HFF-Myc (cell line): ENCODE measurements around the gene EYA2.
A peak's percentile ranks its signal among the peaks of the same experiment; 100 is the strongest.

Experiments used
- DNase-seq: peaks from one replicate; pipeline ENCODE4 v3.0.0-alpha.2; 2011; ENCODE audit warnings: low read depth; ENCODE audit errors: extremely low read depth
- H3K4me3 ChIP-seq: replicated peaks from 2 replicates; pipeline ENCODE4 v1.5.1; 2011; ENCODE audit warnings: low read depth, mild to moderate bottlenecking, control low read depth, low read length
- TF ChIP-seq, protein P1 (sequence below): IDR thresholded peaks from 2 replicates; pipeline ENCODE4 v1.5.1; 2012; ENCODE audit warnings: mild to moderate bottlenecking, low read depth, low read length, control low read depth; ENCODE audit errors: missing control alignments

Gene EYA2

DNA sequence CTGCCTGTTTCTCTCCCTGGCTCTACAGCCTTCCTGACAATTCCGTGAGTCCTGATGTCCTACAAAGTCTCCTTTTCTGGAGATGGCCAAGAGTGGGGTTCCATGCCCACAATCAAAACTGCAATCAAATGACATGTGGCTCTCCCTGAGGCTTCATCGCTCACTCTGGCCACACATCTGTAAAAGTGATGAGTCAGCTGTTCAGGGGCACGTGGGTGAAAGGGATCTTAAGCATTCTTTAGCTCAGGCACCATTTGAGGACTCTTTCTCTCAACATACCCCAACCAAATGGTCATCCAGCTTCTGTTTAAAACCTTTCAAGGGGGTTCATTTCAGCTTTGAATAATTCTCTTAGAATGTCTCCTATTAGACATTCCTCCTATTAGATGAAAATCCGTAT lies 42.3 kb upstream of the EYA2 start:
- no peak for DNase-seq
- TF ChIP-seq, protein P1, sequence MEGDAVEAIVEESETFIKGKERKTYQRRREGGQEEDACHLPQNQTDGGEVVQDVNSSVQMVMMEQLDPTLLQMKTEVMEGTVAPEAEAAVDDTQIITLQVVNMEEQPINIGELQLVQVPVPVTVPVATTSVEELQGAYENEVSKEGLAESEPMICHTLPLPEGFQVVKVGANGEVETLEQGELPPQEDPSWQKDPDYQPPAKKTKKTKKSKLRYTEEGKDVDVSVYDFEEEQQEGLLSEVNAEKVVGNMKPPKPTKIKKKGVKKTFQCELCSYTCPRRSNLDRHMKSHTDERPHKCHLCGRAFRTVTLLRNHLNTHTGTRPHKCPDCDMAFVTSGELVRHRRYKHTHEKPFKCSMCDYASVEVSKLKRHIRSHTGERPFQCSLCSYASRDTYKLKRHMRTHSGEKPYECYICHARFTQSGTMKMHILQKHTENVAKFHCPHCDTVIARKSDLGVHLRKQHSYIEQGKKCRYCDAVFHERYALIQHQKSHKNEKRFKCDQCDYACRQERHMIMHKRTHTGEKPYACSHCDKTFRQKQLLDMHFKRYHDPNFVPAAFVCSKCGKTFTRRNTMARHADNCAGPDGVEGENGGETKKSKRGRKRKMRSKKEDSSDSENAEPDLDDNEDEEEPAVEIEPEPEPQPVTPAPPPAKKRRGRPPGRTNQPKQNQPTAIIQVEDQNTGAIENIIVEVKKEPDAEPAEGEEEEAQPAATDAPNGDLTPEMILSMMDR: no peak
- H3K4me3 ChIP-seq: no peak overlapping the region

- TF ChIP-seq, protein P1: no peak
- DNase-seq: no peak
- no peak overlapping the region for H3K4me3 ChIP-seq
Measured at GRCh38 chr20:46853926-46854325, 40.7 kb upstream of the EYA2 start.

GRCh38 chr20:46857061-46857831 lies 37.4 kb upstream of the EYA2 start:
- no peak overlapping the region for H3K4me3 ChIP-seq
- no peak for DNase-seq
- TF ChIP-seq, protein P1: no peak

DNA sequence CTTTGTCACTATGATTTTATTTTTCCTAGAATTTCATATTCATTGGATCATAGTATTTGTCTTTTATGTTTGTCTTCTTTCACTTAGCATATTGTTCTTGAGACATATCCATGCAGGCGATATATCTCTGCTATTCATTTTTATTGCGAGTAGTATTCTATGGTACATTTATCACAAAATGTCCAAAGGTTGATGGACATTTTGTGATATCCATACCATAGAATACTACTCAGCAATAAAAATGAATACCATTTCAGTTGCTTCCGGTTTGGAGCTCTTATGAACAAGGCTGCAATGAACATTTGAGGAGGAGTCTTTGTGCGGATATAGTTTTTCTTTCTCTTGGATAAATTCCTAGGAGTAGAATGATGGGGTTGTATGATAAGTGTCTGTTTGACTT lies 28.8 kb upstream of the EYA2 start:
- H3K4me3 ChIP-seq: no peak overlapping the region
- DNase-seq: no peak
- TF ChIP-seq, protein P1: no peak

DNA sequence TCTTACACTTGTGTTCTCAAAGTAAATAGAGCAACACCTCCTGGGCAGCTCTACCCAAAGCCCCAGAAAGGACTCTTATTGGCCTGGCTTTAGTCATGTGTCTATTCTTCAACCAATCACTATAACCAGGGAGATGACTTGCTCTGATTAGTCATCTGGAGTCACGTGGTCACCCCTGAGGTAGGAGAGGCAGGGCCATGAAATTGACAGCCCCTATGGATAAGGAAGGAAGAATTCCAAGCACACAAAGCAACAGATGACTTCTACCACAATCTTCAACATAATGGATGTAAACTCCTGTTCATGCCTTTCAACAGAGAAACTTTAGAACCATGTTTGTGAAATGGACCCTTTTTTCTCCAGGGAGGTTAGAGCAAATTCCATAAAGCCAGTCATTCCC lies 24.6 kb upstream of the EYA2 start:
- no peak overlapping the region for H3K4me3 ChIP-seq
- TF ChIP-seq, protein P1: no peak
- DNase-seq: no peak

DNA sequence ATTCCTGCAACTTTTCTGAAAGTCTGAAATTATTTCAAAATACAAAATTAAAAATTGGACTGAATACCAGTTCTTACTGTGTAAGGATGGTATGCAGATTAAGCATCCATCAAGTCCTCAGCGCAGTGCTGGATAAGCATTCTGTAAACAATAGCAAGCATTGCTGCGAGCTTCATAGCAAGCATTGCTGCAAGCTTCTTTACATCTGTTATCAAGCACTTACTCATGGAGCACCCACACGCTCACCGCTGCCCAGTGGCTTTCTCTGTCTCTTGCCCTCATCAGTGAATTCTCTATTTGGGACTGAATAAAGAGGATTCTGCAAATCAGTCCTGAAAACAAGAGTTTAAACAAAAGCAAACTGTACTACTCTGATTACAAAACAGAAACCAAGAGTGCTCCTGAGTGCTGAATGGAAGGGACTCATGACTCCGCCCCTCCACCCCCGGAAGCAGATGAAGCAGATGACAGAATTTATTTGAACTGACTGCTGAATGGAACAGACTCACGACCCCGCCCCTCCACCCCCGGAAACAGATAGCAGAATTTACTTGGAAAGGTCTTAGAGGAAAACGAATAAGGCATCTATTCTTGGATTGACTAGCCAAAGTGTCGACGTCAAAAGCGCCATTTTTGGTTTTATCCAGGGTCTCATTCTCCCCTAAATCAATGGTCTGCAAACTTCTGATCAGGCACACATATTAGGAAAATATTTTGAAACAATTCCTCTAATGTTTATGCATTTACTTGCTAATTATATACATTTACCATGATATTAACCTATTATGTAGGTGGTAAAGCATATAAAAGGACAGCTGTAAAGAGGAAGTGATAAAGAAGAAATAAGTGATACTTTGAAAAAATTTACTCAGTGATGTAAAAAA lies 22.1 kb upstream of the EYA2 start:
- DNase-seq: no peak
- TF ChIP-seq, protein P1: no peak
- H3K4me3 ChIP-seq: peak overlapping the region; percentile 15; the same call in 1 of the 2 replicates
